PC-3 (cell line): ENCODE measurements around the gene ZCCHC24.

Experiments used
- EZH2 ChIP-seq: fragments of 300-600 bp; sonication (generic); IDR thresholded peaks from one replicate; pipeline ENCODE4 v1.6.1; 2017; ENCODE audit warnings: antibody characterized with exemption, mild to moderate bottlenecking, low read length; ENCODE audit not compliant: unreplicated experiment
- EZH2phosphoT487 ChIP-seq: fragments of 300-600 bp; sonication (generic); IDR thresholded peaks from 2 replicates; pipeline ENCODE4 v1.6.1; 2018; ENCODE audit warnings: mild to moderate bottlenecking, antibody characterized with exemption, low read length, borderline replicate concordance
- TF ChIP-seq, protein P1 (sequence below): fragments of 300-600 bp; sonication (generic); conservative IDR thresholded peaks from 2 replicates; pipeline ENCODE4 v1.5.1; 2017; ENCODE audit warnings: antibody characterized with exemption, low read depth, mild to moderate bottlenecking, low read length

DNA sequence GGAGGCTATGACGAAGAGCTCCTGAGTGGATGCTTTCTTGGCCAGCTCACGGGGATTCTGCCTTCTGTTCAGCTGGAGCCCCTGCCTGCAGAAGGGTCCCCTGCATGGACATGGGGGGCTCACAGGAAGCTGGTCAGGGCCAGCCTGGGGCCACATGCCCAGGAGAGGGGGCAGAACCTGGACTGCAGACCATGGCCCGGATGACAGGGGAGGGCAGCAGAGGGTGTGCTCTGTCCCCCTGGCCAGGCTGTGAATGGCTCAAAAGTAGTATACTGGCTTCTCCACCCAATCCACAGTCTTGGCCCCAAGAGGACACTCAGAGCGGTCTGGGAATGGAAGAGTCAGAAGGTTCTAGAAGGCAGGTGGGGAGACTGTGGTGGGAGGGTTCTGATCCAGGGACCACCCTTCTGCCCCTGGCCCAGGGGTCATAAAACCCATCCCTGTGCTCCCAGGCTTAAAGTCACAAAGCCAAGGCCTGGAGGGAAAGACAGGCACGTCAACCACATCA is 57.9 kb downstream of the ZCCHC24 start:
- TF ChIP-seq, protein P1, sequence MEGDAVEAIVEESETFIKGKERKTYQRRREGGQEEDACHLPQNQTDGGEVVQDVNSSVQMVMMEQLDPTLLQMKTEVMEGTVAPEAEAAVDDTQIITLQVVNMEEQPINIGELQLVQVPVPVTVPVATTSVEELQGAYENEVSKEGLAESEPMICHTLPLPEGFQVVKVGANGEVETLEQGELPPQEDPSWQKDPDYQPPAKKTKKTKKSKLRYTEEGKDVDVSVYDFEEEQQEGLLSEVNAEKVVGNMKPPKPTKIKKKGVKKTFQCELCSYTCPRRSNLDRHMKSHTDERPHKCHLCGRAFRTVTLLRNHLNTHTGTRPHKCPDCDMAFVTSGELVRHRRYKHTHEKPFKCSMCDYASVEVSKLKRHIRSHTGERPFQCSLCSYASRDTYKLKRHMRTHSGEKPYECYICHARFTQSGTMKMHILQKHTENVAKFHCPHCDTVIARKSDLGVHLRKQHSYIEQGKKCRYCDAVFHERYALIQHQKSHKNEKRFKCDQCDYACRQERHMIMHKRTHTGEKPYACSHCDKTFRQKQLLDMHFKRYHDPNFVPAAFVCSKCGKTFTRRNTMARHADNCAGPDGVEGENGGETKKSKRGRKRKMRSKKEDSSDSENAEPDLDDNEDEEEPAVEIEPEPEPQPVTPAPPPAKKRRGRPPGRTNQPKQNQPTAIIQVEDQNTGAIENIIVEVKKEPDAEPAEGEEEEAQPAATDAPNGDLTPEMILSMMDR, result no peak
- TF ChIP-seq EZH2phosphoT487, result no peak
- no peak for TF ChIP-seq EZH2
